ENCODE data around the gene STARD3. TPM values are rescaled to one million over a fixed set of nuclear protein-coding genes. Genes with fewer than 3 reads are reported as not detected.

STARD3 gene
- total and polyA plus RNA-seq, 2 of the 13 experiments (the other 11 are each of a cell fraction or from before 2014, with no cell fraction given): 34.6 to 100 TPM

DNA sequence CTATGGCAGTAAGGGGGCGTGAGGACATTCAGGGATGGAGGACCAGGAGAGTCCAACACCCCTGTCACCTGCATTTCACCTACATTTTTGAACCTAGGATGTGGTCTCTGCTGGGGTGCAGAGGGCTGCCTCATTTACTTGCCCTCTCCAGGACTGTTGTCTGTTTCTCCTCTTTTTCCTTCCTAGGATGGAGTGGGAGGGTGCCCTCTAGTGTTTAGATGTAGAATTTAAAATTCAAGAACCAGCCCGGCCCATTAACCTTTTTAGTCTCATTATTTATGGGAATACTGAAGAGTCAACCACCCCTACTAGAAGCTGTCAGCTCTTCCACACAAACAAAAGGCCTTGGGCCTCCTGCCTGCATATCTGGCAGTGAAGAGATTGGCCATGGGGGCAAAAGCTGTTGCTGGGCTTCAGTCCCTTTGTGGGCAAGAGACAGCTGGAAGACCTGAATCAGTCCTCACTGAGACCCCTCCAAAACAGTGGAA, 2.5 kb upstream of the STARD3 start (continued):
- TF ChIP-seq SRSF1 (optimal IDR thresholded peaks at IDR 0.05; ENCODE audit: low read depth, low read length) (no peak), ZNF121 (CRISPR knock-in tag; IDR thresholded peaks at IDR 0.05) (no peak), ZC3H4 (CRISPR knock-in tag; IDR thresholded peaks at IDR 0.05; ENCODE audit: borderline replicate concordance) (no peak), ZNF501 (CRISPR knock-in tag; IDR thresholded peaks at IDR 0.05) (peak; percentile 70; the same call in 1 of the 2 replicates), CEBPB (IDR thresholded peaks at IDR 0.05; ENCODE audit: borderline replicate concordance, low read depth, low read length) (no peak), IRF2 (CRISPR knock-in tag; IDR thresholded peaks at IDR 0.05) (no peak), TBX2 (CRISPR knock-in tag; IDR thresholded peaks at IDR 0.05; ENCODE audit: borderline replicate concordance) (0 out of 2 replicates have a peak, but pooled peaks have one; percentile 26), ZHX2 (IDR thresholded peaks at IDR 0.05; ENCODE audit: low read depth) (no peak), ZHX2 (CRISPR knock-in tag; IDR thresholded peaks at IDR 0.05; ENCODE audit: borderline replicate concordance) (no peak), PAF1 (CRISPR knock-in tag; IDR thresholded peaks at IDR 0.05) (no peak), KDM1A (CRISPR knock-in tag; IDR thresholded peaks at IDR 0.05) (no peak)
- TF ChIP-seq, protein P1, sequence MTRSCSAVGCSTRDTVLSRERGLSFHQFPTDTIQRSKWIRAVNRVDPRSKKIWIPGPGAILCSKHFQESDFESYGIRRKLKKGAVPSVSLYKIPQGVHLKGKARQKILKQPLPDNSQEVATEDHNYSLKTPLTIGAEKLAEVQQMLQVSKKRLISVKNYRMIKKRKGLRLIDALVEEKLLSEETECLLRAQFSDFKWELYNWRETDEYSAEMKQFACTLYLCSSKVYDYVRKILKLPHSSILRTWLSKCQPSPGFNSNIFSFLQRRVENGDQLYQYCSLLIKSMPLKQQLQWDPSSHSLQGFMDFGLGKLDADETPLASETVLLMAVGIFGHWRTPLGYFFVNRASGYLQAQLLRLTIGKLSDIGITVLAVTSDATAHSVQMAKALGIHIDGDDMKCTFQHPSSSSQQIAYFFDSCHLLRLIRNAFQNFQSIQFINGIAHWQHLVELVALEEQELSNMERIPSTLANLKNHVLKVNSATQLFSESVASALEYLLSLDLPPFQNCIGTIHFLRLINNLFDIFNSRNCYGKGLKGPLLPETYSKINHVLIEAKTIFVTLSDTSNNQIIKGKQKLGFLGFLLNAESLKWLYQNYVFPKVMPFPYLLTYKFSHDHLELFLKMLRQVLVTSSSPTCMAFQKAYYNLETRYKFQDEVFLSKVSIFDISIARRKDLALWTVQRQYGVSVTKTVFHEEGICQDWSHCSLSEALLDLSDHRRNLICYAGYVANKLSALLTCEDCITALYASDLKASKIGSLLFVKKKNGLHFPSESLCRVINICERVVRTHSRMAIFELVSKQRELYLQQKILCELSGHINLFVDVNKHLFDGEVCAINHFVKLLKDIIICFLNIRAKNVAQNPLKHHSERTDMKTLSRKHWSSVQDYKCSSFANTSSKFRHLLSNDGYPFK (CRISPR knock-in tag; IDR thresholded peaks at IDR 0.05; ENCODE audit: borderline replicate concordance): no peak
- TF ChIP-seq, protein P2, sequence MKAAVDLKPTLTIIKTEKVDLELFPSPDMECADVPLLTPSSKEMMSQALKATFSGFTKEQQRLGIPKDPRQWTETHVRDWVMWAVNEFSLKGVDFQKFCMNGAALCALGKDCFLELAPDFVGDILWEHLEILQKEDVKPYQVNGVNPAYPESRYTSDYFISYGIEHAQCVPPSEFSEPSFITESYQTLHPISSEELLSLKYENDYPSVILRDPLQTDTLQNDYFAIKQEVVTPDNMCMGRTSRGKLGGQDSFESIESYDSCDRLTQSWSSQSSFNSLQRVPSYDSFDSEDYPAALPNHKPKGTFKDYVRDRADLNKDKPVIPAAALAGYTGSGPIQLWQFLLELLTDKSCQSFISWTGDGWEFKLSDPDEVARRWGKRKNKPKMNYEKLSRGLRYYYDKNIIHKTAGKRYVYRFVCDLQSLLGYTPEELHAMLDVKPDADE (CRISPR knock-in tag; IDR thresholded peaks at IDR 0.05): no peak
- TF ChIP-seq, protein P3, sequence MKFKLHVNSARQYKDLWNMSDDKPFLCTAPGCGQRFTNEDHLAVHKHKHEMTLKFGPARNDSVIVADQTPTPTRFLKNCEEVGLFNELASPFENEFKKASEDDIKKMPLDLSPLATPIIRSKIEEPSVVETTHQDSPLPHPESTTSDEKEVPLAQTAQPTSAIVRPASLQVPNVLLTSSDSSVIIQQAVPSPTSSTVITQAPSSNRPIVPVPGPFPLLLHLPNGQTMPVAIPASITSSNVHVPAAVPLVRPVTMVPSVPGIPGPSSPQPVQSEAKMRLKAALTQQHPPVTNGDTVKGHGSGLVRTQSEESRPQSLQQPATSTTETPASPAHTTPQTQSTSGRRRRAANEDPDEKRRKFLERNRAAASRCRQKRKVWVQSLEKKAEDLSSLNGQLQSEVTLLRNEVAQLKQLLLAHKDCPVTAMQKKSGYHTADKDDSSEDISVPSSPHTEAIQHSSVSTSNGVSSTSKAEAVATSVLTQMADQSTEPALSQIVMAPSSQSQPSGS (CRISPR knock-in tag; IDR thresholded peaks at IDR 0.05): no peak
- TF ChIP-seq, protein P4, sequence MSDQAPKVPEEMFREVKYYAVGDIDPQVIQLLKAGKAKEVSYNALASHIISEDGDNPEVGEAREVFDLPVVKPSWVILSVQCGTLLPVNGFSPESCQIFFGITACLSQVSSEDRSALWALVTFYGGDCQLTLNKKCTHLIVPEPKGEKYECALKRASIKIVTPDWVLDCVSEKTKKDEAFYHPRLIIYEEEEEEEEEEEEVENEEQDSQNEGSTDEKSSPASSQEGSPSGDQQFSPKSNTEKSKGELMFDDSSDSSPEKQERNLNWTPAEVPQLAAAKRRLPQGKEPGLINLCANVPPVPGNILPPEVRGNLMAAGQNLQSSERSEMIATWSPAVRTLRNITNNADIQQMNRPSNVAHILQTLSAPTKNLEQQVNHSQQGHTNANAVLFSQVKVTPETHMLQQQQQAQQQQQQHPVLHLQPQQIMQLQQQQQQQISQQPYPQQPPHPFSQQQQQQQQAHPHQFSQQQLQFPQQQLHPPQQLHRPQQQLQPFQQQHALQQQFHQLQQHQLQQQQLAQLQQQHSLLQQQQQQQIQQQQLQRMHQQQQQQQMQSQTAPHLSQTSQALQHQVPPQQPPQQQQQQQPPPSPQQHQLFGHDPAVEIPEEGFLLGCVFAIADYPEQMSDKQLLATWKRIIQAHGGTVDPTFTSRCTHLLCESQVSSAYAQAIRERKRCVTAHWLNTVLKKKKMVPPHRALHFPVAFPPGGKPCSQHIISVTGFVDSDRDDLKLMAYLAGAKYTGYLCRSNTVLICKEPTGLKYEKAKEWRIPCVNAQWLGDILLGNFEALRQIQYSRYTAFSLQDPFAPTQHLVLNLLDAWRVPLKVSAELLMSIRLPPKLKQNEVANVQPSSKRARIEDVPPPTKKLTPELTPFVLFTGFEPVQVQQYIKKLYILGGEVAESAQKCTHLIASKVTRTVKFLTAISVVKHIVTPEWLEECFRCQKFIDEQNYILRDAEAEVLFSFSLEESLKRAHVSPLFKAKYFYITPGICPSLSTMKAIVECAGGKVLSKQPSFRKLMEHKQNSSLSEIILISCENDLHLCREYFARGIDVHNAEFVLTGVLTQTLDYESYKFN (CRISPR knock-in tag; conservative IDR thresholded peaks at IDR 0.05): no peak

Data from HepG2 (cell line).